HG03060 (cell line): ENCODE measurements around the gene KDSR.

ENCODE experiments used
- ATAC-seq: cut with Tn5 transposase; IDR thresholded peaks from one replicate; pipeline ENCODE4 v1.9.1; 2021; ENCODE audit warnings: low read depth, moderate number of reproducible peaks; ENCODE audit not compliant: unreplicated experiment

The KDSR gene

GRCh38 chr18:63311118-63312018 lies 55.6 kb downstream of the KDSR start:
- ATAC-seq = peak; percentile 54

- no peak for ATAC-seq
These were observed 57.6 kb downstream of the KDSR start for GRCh38 chr18:63309422-63309821.

GRCh38 chr18:63307551-63308200 lies 59.3 kb downstream of the KDSR start:
- ATAC-seq = no peak

GRCh38 chr18:63306819-63307550 lies 60.0 kb downstream of the KDSR start:
- ATAC-seq = no peak

- no peak for ATAC-seq
These were observed 60.8 kb downstream of the KDSR start for GRCh38 chr18:63306249-63306648.

- no peak for ATAC-seq
These were observed 63.5 kb downstream of the KDSR start for GRCh38 chr18:63303547-63303946.

- no peak for ATAC-seq
These were observed 64.2 kb downstream of the KDSR start for GRCh38 chr18:63302636-63303405.

- ATAC-seq = no peak
These were observed 64.8 kb downstream of the KDSR start for GRCh38 chr18:63302220-63302619.

GRCh38 chr18:63301434-63301833 lies 65.6 kb downstream of the KDSR start:
- ATAC-seq = no peak

GRCh38 chr18:63299837-63300745 lies 66.9 kb downstream of the KDSR start:
- ATAC-seq = no peak

GRCh38 chr18:63298400-63299365 lies 68.3 kb downstream of the KDSR start:
- ATAC-seq = no peak

GRCh38 chr18:63297687-63298399 lies 69.2 kb downstream of the KDSR start:
- no peak for ATAC-seq

GRCh38 chr18:63293935-63294334 lies 73.1 kb downstream of the KDSR start:
- ATAC-seq = no peak

- no peak for ATAC-seq
These were observed 73.9 kb downstream of the KDSR start for GRCh38 chr18:63292831-63293683.

GRCh38 chr18:63291278-63291677 lies 75.7 kb downstream of the KDSR start:
- ATAC-seq = no peak

GRCh38 chr18:63290821-63291200 lies 76.2 kb downstream of the KDSR start:
- ATAC-seq = no peak
